Measurements from ENCODE around the gene P3H1.
A peak's percentile ranks its signal among the peaks of the same experiment; 100 is the strongest.
"Not testable (repeated sequence)": the region's sequence is repeated elsewhere in the genome, so short reads cannot be mapped to it uniquely, and the experiment has no call there.

The P3H1 gene

GRCh38 chr1:42731585-42731984, 35.2 kb downstream of the P3H1 start:
- H3K9me3 Mint-ChIP-seq: no peaks in the 10 kb centered on the region
- no peak overlapping the region for H3K27ac Mint-ChIP-seq (ENCODE audit: low read depth)
- no peak overlapping the region for H3K4me3 Mint-ChIP-seq
- H3K4me1 Mint-ChIP-seq: no peaks in the 10 kb centered on the region
- ATAC-seq (replicated peaks; ENCODE audit: extremely low read depth, poor library complexity, severe bottlenecking) (no peak), DNase-seq (ENCODE audit: low spot score in 2 of 2) (no peak)
- H3K36me3 Mint-ChIP-seq (ENCODE audit: insufficient read depth): no peaks in the 10 kb centered on the region
- H3K27me3 Mint-ChIP-seq: no peaks in the 10 kb centered on the region

GRCh38 chr1:42730988-42731387, 35.8 kb downstream of the P3H1 start:
- DNase-seq (ENCODE audit: low spot score in 2 of 2) (no peak), ATAC-seq (replicated peaks; ENCODE audit: extremely low read depth, poor library complexity, severe bottlenecking) (no peak)
- Mint-ChIP-seq H3K4me3 (no peak overlapping the region), H3K4me1 (no peaks in the 10 kb centered on the region), H3K27me3 (no peaks in the 10 kb centered on the region), H3K36me3 (ENCODE audit: insufficient read depth) (no peaks in the 10 kb centered on the region), H3K27ac (ENCODE audit: low read depth) (no peak overlapping the region), H3K9me3 (no peaks in the 10 kb centered on the region)

GRCh38 chr1:42730002-42730401, 36.8 kb downstream of the P3H1 start:
- Mint-ChIP-seq H3K36me3 (ENCODE audit: insufficient read depth) (no peaks in the 10 kb centered on the region), H3K4me1 (no peaks in the 10 kb centered on the region), H3K4me3 (no peak overlapping the region), H3K27me3 (no peaks in the 10 kb centered on the region), H3K27ac (ENCODE audit: low read depth) (no peak overlapping the region), H3K9me3 (no peaks in the 10 kb centered on the region)
- DNase-seq (ENCODE audit: low spot score in 2 of 2): no peak
- ATAC-seq (replicated peaks; ENCODE audit: extremely low read depth, poor library complexity, severe bottlenecking): no peak

- not testable (repeated sequence) for H3K4me1 Mint-ChIP-seq; H3K9me3 Mint-ChIP-seq; H3K27ac Mint-ChIP-seq (ENCODE audit: low read depth); H3K4me3 Mint-ChIP-seq; DNase-seq (ENCODE audit: low spot score in 2 of 2); ATAC-seq (replicated peaks; ENCODE audit: extremely low read depth, poor library complexity, severe bottlenecking); H3K36me3 Mint-ChIP-seq (ENCODE audit: insufficient read depth); H3K27me3 Mint-ChIP-seq
Observed at GRCh38 chr1:42725820-42726219, 41.0 kb downstream of the P3H1 start.

GRCh38 chr1:42723511-42723910, 43.3 kb downstream of the P3H1 start:
- Mint-ChIP-seq H3K27ac (ENCODE audit: low read depth) (no peak overlapping the region), H3K4me3 (no peak overlapping the region), H3K4me1 (no peaks in the 10 kb centered on the region), H3K27me3 (no peaks in the 10 kb centered on the region), H3K9me3 (no peaks in the 10 kb centered on the region), H3K36me3 (ENCODE audit: insufficient read depth) (peaks cover 2% of the 10 kb centered on the region)
- DNase-seq (ENCODE audit: low spot score in 2 of 2) (no peak), ATAC-seq (replicated peaks; ENCODE audit: extremely low read depth, poor library complexity, severe bottlenecking) (no peak)

GRCh38 chr1:42722403-42722802, 44.4 kb downstream of the P3H1 start:
- not testable (repeated sequence) for H3K9me3 Mint-ChIP-seq; H3K4me1 Mint-ChIP-seq; ATAC-seq (replicated peaks; ENCODE audit: extremely low read depth, poor library complexity, severe bottlenecking); H3K27ac Mint-ChIP-seq (ENCODE audit: low read depth); H3K27me3 Mint-ChIP-seq; H3K36me3 Mint-ChIP-seq (ENCODE audit: insufficient read depth); DNase-seq (ENCODE audit: low spot score in 2 of 2); H3K4me3 Mint-ChIP-seq

GRCh38 chr1:42721926-42722325, 44.9 kb downstream of the P3H1 start:
- H3K36me3 Mint-ChIP-seq (ENCODE audit: insufficient read depth): peaks cover 6% of the 10 kb centered on the region
- H3K4me3 Mint-ChIP-seq: no peak overlapping the region
- no peak for DNase-seq (ENCODE audit: low spot score in 2 of 2)
- no peak overlapping the region for H3K27ac Mint-ChIP-seq (ENCODE audit: low read depth)
- ATAC-seq (replicated peaks; ENCODE audit: extremely low read depth, poor library complexity, severe bottlenecking): no peak
- H3K4me1 Mint-ChIP-seq: no peaks in the 10 kb centered on the region
- no peaks in the 10 kb centered on the region for H3K27me3 Mint-ChIP-seq
- H3K9me3 Mint-ChIP-seq: no peaks in the 10 kb centered on the region

- no peak overlapping the region for H3K27ac Mint-ChIP-seq (ENCODE audit: low read depth)
Observed at GRCh38 chr1:42720868-42721267, 46.0 kb downstream of the P3H1 start.

GRCh38 chr1:42714441-42714840, 52.4 kb downstream of the P3H1 start:
- not testable (repeated sequence) for H3K4me1 Mint-ChIP-seq; DNase-seq (ENCODE audit: low spot score in 2 of 2); H3K27ac Mint-ChIP-seq (ENCODE audit: low read depth); ATAC-seq (replicated peaks; ENCODE audit: extremely low read depth, poor library complexity, severe bottlenecking); H3K27me3 Mint-ChIP-seq; H3K4me3 Mint-ChIP-seq
- H3K9me3 Mint-ChIP-seq: peaks cover 12% of the 10 kb centered on the region
- peaks cover 13% of the 10 kb centered on the region for H3K36me3 Mint-ChIP-seq (ENCODE audit: insufficient read depth)

More at GRCh38 chr1:42720868-42721267, 46.0 kb downstream of the P3H1 start:
- peaks cover 6% of the 10 kb centered on the region for H3K36me3 Mint-ChIP-seq (ENCODE audit: insufficient read depth)
- ATAC-seq (replicated peaks; ENCODE audit: extremely low read depth, poor library complexity, severe bottlenecking) (no peak), DNase-seq (ENCODE audit: low spot score in 2 of 2) (no peak)
- no peaks in the 10 kb centered on the region for H3K27me3 Mint-ChIP-seq
- no peak overlapping the region for H3K4me3 Mint-ChIP-seq
- H3K4me1 Mint-ChIP-seq: peaks cover 5% of the 10 kb centered on the region
- no peaks in the 10 kb centered on the region for H3K9me3 Mint-ChIP-seq

GRCh38 chr1:42713293-42713692, 53.5 kb downstream of the P3H1 start:
- H3K9me3 Mint-ChIP-seq: peaks cover 12% of the 10 kb centered on the region
- no peaks in the 10 kb centered on the region for H3K27me3 Mint-ChIP-seq
- H3K36me3 Mint-ChIP-seq (ENCODE audit: insufficient read depth): peaks cover 11% of the 10 kb centered on the region
- no peak for ATAC-seq (replicated peaks; ENCODE audit: extremely low read depth, poor library complexity, severe bottlenecking)
- peaks cover 5% of the 10 kb centered on the region for H3K4me1 Mint-ChIP-seq
- DNase-seq (ENCODE audit: low spot score in 2 of 2): no peak
- H3K4me3 Mint-ChIP-seq: no peak overlapping the region
- H3K27ac Mint-ChIP-seq (ENCODE audit: low read depth): no peak overlapping the region

- H3K4me3 Mint-ChIP-seq; DNase-seq (ENCODE audit: low spot score in 2 of 2); H3K36me3 Mint-ChIP-seq (ENCODE audit: insufficient read depth); H3K4me1 Mint-ChIP-seq; H3K27me3 Mint-ChIP-seq; ATAC-seq (replicated peaks; ENCODE audit: extremely low read depth, poor library complexity, severe bottlenecking); H3K27ac Mint-ChIP-seq (ENCODE audit: low read depth): not testable (repeated sequence)
- peaks cover 12% of the 10 kb centered on the region for H3K9me3 Mint-ChIP-seq
Observed at GRCh38 chr1:42712808-42713207, 54.0 kb downstream of the P3H1 start.

GRCh38 chr1:42703888-42704464, 62.9 kb downstream of the P3H1 start:
- Mint-ChIP-seq H3K36me3 (ENCODE audit: insufficient read depth) (peaks cover 69% of the 10 kb centered on the region), H3K4me3 (no peak overlapping the region), H3K27ac (ENCODE audit: low read depth) (peak overlapping the region; percentile 12)

GRCh38 chr1:42700006-42700405, 66.8 kb downstream of the P3H1 start:
- no peak for ATAC-seq (replicated peaks; ENCODE audit: extremely low read depth, poor library complexity, severe bottlenecking)
- Mint-ChIP-seq H3K4me1 (peaks cover 21% of the 10 kb centered on the region), H3K4me3 (no peak overlapping the region), H3K27ac (ENCODE audit: low read depth) (peak overlapping the region; percentile 42), H3K9me3 (no peaks in the 10 kb centered on the region), H3K36me3 (ENCODE audit: insufficient read depth) (peaks cover 94% of the 10 kb centered on the region), H3K27me3 (no peaks in the 10 kb centered on the region)
- DNase-seq (ENCODE audit: low spot score in 2 of 2): no peak

More at GRCh38 chr1:42703888-42704464, 62.9 kb downstream of the P3H1 start:
- Mint-ChIP-seq H3K9me3 (no peaks in the 10 kb centered on the region), H3K27me3 (no peaks in the 10 kb centered on the region), H3K4me1 (peaks cover 11% of the 10 kb centered on the region)
- no peak for DNase-seq (ENCODE audit: low spot score in 2 of 2)
- ATAC-seq (replicated peaks; ENCODE audit: extremely low read depth, poor library complexity, severe bottlenecking): no peak

Data from central memory CD8-positive, alpha-beta T cell (primary cell).